SK-N-MC (cell line): ENCODE measurements around the gene HSPA8.

Experiments
- EZH2 ChIP-seq: fragments of 200-600 bp; sonication (generic); IDR thresholded peaks from one replicate; pipeline ENCODE4 v1.6.1; 2017; ENCODE audit warnings: antibody characterized with exemption
- POLR2AphosphoS5 ChIP-seq: IDR thresholded peaks from 2 replicates; pipeline ENCODE4 v1.6.1; 2012; ENCODE audit warnings: mild to moderate bottlenecking, low read depth, low read length, borderline replicate concordance

GRCh38 chr11:123062158-123062891, 389 bp upstream of the HSPA8 start:
- TF ChIP-seq POLR2AphosphoS5 (peak; percentile 52; the same call in 1 of the 2 replicates), EZH2 (no peak)
